Posterior cingulate gyrus (tissue), 11 donors: ENCODE measurements around the gene MEGF10.

Source experiments
- DNase-seq, 10 donors: peaks; one replicate each; pipeline versions ENCODE4 v3.0.0 to v3.0.0-alpha.2; 2020 to 2021; ENCODE audit warnings: mixed read lengths in 3 of 10
- intact Hi-C: fragments of 100-400 bp; cut with DNase I; formaldehyde crosslinking; loops from one replicate; pipeline ENCODE4 v1.15.1; 2023

Gene MEGF10

DNA sequence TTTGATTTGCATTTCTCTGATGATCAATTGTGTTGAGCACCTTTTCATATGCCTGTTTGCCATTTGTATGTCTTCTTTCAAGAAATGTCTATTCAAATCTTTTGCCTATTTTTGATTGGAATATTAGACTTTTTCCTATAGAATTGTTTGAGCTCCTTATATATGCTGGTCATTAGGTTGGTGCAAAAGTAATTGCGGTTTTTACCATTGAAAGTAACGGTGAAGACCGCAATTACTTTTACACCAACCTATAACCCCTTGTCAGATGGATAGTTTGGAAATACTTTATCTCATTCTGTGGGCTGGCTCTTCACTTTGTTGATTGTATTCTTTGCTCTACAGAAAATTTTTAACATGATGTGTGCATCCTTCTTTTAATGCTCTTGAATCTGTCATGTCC, 113.6 kb downstream of the MEGF10 start:
- intact Hi-C loops = loop anchor here (5.0 kb wide), 1 partner anchor 33 kb away; no protein-coding TSS in a partner anchor
- no peak for DNase-seq

DNA sequence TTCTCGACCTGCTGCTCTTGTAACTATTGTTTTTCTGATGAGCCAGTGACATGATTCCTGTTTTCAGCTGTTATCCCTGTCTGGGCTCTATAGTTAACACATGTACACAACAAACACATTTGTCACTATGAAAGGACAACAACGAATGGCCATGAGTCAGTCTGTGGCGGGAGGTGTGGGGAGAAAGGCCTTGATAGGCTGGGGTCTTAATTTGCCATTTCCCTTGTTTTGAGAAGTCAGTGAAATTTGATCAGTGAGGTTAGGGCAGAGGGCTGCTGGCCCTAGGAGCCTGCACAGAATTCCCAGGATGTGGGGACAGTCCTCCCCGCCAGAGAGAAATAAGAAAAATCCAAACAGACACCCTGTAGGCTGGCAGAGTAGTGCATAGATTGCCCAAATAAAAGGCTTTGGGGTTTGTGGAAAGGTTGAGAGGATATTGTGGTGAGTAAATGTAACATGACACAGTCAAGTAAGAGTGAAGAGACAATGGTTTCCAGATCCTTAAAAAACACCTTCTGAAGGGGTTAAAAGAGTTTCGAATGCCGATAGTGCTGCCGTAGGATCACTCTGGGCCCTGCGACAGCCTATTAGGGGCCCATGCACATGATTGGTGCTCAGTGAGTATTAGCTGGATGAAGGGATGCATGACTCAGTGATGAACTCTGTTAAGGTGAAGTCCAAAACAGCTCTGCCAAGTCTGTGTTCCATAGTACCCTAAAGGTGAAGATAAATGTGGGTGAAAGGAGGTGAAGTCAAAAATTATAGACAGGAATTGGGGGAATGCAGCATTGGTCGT, 115.9 kb downstream of the MEGF10 start:
- DNase-seq = no peak
- intact Hi-C loops = no loop called here

DNA sequence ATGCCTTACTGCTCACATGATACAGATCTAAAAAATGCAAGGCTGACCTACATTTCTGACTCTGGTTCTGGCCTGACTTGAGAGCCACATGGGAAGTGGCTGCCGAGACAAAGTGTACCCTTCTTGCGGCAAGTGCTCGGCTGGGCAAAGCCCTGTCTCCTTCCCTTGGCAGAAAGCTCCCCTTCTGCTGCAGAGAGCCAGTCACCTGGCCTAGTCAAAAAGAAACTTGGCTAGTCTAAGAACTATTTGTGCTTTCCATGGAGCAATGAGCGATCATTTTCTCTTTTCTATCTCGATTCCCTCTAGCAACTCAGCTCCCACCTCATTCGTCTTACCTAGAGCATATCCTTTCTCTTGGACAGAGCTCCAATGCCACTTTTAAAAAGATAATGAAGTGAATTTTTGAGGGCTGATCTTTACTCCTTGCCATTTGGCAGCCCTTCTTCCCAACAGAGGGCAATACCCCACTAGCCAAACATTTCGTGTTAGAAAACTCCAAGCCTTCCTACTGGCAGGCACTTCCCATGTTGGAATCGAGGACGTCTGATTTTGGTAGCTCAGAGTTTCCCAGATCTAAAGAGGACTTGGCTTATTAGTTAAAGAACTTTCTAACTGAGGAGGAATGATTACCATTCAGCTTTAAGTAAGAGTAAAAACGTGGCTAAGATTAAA, 118.8 kb downstream of the MEGF10 start:
- intact Hi-C loops = no loop called here
- DNase-seq = peak in 7 of 10 donors; percentile 45 to 87 (median 50)

DNA sequence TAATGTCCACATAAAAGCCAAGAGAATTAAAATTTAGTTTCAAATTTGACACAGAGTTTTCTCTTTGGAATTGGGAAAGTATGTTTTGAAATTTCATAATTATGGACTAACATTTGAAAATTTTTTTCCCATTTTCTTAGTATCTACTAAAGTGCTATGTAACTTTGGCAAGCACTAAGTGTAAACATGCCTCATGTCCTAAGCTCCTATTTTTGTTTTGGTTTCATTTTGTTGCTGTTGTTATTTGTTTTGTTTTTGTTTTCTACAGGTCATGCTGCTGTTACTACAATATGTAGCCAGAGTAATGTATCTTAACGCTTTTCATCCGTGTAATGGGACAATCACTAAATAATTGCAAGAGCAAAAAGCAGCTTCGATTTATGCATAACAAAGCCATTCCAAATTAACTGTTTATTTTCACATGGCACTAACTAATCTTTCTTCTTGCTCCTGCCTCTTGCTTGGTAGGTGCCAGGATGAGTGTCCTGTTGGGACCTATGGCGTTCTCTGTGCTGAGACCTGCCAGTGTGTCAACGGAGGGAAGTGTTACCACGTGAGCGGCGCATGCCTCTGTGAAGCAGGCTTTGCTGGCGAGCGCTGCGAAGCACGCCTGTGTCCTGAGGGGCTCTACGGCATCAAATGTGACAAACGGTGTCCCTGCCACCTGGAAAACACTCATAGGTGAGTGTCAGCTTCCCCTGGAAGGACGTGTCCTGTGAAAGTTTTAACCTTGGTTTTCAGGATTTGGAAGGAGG, 119.5 kb downstream of the MEGF10 start:
- DNase-seq = peak in 1 of 10 donors; percentile 71
- intact Hi-C loops = no loop called here

DNA sequence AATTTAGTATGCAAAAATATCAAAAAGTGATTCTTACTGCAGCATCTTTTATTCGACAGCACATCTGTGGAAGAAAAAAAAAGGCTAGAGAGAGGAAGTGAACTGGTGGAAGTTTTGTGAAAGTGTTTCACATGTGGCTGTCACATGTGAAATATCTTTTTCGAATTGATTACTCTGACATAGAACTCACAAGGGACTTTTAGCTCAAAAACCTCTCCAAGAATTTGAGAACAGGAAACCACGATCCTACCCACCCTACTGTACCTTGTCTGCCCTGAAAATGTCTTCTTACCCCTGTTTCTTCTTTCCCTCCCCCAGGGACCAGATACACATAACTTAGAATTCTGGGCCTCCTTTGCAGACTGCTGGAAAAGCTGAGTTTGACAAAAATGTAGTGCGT, 120.4 kb downstream of the MEGF10 start:
- no peak for DNase-seq
- intact Hi-C loops = no loop called here

DNA sequence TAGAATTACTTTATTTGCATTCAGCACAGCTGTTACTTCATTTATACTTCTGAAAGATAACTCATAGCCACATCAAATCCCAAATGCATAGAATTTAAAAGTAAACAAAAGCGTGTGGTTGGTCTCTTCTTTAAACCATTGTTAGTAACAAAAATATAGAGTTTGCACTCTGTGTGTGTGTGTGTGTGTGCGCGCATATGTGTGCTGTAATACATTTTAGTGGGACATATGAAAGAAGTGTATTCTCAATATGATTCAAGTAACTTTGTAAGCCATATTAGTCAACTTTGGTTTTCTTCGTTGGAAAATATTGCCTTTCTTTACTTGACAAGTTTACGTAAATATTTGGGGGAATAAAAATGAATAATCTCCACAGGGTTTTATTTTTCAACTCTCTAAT, 120.8 kb downstream of the MEGF10 start:
- intact Hi-C loops = no loop called here
- DNase-seq = no peak

DNA sequence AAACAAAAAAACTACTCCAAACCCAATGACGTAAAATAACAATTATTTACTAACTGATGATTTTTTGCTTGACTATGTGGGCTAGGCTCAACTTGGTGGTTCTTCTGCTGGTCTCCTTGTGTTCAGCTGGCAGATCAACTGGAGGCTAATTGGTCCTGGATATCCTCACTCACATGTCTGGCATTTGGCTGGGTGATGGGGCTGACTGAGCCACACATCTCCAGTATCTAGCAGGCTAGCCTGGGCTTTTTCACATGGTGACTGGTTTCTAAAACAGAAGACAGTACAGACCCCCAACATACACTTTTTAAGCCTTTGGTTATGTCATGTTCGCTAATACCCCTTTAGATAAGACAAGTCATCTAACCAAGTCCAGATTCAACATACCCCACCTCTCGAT, 122.1 kb downstream of the MEGF10 start:
- intact Hi-C loops = no loop called here
- DNase-seq = no peak

DNA sequence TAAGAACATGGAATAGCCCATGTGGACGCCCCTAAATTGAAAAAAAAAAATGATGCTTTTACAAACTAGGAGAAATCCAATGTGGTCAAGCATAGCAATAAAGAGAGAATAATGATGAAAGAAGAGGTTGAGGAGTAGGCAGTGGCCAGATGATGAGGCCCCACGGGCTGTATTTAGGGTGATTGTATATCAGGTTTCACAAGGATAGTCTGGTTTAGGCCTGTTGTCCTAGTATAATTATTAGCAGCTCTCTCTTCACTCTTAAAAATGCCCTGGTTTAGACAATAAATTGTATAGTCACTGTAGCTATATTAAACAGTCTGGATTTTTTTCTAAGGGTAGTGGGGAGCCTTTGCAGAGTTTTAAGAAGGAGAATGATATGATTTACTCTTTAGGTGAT, 124.4 kb downstream of the MEGF10 start:
- no peak for DNase-seq
- intact Hi-C loops = no loop called here

DNA sequence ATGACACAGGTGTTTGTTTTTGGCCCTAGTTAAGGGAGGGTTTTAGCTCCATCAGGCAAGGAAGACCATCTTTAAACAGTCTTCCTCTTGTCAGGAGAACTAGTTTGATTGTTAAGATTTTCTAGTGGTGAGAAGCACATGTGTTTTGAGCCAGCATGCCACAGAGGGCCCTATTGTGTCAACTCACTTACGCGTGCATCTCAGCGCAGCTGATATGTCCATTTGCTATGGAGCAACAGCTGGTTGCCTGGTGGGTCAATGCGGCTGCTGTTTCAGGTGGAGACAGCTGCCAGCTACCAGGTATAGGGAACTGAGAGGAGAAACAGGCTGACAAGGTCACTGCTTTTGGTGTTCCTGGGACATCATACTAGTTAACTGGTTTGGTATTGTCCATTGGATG, 126.3 kb downstream of the MEGF10 start:
- DNase-seq = peak in 1 of 10 donors; percentile 82
- intact Hi-C loops = no loop called here

DNA sequence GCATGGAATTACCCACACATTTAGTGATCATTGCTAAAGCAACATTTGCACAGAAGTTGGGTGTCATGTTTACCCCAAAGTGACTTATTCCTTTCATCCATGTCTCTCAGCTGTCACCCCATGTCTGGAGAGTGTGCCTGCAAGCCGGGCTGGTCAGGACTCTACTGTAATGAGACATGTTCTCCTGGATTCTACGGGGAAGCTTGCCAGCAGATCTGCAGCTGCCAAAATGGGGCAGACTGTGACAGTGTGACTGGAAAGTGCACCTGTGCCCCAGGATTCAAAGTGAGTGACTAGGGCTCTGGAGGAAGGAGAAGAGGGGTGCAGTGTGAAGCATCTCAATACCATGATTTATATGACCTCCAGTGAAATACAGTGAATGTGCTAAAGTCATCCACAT, 126.9 kb downstream of the MEGF10 start:
- intact Hi-C loops = no loop called here

DNA sequence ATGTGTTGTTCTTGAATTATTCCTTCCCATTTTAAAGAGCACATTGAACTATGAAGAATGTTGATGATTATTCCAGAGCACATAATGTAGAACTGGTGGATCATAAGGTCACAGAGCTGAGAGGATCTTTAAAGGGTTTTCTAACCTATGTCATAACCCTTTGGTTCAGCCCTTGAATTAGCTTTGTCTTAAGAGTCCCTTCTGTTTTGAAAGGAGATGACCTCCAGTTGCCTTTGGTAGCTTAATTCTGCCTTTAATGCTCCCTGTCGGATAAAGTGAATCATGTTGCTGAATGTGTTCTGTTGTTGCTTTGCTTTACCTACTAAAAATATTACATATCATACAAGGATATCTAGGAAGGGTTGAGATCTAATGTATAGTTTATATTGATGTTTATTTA, 127.8 kb downstream of the MEGF10 start:
- no peak for DNase-seq
- intact Hi-C loops = no loop called here

More for the DNA sequence above, 126.9 kb downstream of the MEGF10 start:
- DNase-seq = no peak

DNA sequence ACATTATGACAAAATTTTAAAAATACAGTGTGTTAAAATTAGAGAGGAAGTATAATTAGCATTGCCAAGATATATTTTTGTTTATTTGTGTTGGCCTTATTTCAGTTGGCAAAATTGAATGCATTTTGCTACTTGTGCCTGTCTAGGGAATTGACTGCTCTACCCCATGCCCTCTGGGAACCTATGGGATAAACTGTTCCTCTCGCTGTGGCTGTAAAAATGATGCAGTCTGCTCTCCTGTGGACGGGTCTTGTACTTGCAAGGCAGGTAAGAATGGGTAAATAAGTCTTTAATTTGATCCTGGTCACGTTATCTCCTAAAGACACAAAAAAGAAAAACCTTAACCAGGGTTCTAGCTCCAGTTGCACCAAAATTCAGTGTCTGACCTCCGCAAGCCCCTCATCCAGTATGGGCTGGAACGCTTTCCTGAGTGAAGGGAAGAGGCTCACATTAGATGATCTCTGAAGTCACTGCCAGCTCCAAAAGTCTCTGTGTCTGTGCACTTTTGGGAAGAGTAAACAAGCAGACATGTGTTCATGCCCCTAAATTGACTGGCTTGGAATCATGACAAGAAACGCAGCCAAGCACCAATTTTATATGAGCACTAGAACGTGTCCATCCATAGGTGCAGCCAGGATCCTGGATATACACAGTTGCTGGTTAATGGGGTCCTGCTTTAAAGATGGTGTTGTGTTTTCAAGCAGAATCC, 128.5 kb downstream of the MEGF10 start:
- intact Hi-C loops = no loop called here
- DNase-seq = no peak

DNA sequence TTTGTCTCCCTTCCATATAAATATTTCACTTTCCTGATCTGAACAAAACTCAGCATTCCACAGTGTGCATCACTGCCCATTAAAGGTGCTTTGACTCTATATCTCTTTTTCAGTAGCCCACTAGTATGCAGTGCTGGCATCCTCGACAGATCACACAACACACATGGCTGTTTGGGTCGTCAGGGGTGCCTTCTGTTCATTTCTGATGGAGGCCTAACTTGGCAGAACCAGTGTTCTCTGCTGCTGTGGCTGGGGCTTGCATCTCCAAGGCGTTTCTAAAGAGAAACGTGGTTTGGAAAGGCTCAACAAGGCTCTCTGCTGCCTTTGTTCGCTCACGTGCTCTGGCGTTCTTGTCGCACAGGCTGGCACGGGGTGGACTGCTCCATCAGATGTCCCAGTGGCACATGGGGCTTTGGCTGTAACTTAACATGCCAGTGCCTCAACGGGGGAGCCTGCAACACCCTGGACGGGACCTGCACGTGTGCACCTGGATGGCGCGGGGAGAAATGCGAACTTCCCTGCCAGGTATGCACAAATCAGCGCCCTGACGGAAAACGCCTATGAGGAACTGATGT, 129.2 kb downstream of the MEGF10 start:
- intact Hi-C loops = no loop called here

DNA sequence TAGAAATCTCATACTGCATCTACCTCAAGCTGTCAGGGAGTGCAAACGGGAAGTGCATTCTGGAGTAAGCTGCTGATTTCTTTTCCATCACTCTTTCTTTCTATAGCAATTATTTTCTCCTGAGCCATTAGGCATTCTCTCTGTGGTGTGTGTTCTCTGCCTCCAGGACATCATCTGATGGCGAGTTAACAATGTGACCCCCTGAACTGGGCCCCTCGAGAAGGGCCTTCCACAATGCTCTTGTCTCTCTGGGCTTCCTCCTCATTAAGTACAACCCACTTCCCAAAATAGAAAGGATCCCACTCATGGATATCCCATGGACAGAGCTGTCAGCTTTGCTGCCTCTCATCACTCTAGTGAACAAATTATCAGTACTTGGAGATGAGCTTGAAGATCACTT, 130.2 kb downstream of the MEGF10 start:
- intact Hi-C loops = no loop called here
- no peak for DNase-seq

More for the DNA sequence above, 129.2 kb downstream of the MEGF10 start:
- DNase-seq = peak in 4 of 10 donors; percentile 35 to 90 (median 66)

DNA sequence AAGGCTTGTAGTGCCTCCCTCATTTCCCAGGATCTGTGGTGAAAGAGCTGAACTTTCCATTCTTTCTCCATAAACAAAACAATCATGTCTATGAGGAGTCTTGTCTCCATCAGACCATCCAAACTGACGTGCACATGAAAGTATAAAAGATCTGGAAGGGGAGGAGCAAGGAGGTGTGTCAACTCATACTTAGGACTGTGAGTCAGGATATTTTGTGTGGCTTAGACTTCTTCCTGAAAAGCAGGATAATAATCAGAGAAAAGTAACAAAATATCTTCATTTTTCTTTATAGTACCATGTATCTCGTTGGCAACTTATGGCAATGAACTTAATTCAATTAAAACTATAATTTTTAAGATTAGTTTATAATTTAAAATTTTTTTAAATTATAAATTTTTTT, 130.9 kb downstream of the MEGF10 start:
- intact Hi-C loops = no loop called here
- no peak for DNase-seq

DNA sequence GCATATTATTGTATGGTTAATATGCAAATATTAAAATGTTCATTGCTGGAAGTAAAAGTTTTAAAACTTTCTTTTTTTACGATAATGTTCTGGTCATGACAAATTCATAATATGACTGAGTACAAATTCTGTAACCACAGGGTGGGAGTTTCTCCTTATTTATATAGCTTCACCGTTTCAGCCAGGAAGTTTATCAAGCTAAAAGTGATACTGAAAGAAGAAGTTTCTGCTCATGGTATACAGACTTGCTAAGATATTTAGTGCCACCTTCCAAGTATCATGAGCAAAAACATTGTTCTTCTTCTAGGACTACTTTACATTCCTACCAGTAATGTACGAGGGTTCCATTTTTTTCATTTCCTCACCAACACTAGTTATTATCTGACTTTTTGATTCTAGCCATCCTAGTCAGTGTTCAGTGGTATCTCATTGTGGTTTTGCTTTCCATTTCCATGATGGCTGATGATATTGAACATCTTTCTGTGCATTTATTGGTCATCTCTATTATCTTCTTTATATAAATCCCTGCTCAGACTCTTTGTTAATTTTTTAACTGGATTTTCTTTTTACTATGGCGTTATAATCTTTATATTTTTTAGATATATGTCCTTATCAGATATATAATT, 132.7 kb downstream of the MEGF10 start:
- no peak for DNase-seq
- intact Hi-C loops = no loop called here

DNA sequence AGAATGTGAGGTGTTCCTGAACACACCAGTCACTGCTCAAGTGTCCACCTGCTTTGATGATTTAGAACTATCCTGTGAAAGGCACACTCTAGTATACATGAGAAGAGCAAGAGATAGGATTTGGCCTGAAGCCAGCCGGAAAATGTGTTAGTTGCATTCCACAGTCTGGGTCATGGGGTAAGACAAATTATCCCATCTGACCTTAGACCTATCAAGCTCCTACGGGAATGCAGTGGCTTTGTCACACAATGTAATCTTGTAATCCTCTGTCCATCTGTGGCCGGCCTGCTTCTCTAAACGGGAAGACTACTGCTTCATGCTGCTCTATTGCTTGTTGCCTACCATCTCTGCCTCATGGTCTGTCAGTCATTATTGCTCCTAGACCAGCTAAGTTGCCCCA, 134.4 kb downstream of the MEGF10 start:
- no peak for DNase-seq
- intact Hi-C loops = no loop called here

DNA sequence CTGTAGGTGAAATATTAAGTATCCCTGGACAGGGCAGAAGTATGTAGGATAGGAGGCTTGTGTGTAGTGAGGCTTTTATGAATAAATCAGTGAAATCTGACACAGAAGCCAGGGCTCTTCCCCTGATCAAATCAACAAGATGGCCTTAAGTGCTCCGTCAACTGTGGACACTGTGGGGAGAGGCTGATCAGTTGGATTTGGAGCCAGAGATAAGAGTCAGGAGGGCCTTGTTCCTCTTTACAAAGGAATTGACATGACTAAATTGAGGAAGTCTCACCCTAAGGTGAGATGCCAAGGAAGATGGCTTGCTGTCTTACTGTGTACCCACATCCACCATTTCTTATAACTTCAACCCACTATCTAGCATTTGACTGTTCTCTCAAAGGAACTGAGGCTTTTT, 135.3 kb downstream of the MEGF10 start:
- no peak for DNase-seq
- intact Hi-C loops = no loop called here

DNA sequence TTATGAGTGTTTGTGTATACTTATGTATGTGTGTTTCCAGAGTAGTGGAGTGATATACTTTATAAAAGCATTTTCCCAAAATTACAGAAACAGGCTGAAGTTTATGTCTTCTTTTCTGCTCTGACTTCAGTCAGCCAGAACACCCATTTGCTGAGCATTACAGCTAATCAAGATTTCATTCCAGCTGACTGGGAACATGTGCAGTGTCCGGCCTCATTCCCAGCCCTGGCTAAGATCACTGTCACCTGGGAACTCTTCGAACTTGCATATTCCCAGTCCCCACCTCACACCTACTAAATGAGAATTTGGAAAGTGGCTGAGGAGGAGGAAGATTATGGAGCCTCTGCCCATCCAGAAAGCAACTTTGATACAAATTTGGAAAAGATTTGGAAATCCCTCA, 136.1 kb downstream of the MEGF10 start:
- DNase-seq = no peak
- intact Hi-C loops = no loop called here

DNA sequence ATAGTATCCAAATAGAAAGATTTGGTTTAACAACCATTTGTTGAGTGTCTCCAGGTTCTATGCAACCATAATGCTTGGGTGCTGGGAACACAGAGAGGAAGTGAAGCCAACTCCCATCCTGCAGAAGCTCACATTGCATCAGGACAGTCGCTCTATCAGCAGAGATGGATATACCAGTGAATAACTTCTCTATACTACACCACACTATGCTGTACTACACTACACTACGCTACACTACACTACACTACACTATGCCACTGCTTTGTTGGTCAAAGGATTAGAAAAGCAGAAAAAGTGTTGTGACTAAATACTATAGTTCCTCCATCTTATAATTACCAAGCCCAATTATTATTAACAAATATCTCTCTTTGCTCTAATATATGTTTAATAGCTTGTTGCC, 137.7 kb downstream of the MEGF10 start:
- intact Hi-C loops = no loop called here
- no peak for DNase-seq
